A673 (cell line): Measurements from ENCODE around the gene STXBP4.

Source experiments
- EZH2 ChIP-seq: fragments of 200-600 bp; sonication (generic); IDR thresholded peaks from 2 replicates; pipeline ENCODE4 v1.6.1; 2017; ENCODE audit warnings: borderline replicate concordance, low read depth, mild to moderate bottlenecking, mixed read lengths, antibody characterized with exemption, low read length; ENCODE audit not compliant: poor library complexity, severe bottlenecking
- TF ChIP-seq, protein P1 (sequence below): fragments of 300-800, 200-600 bp; sonication (generic); conservative IDR thresholded peaks from 2 replicates; pipeline ENCODE4 v1.5.1; 2017; ENCODE audit warnings: low read depth, mild to moderate bottlenecking, antibody characterized with exemption, low read length, moderate library complexity, mixed read lengths

DNA sequence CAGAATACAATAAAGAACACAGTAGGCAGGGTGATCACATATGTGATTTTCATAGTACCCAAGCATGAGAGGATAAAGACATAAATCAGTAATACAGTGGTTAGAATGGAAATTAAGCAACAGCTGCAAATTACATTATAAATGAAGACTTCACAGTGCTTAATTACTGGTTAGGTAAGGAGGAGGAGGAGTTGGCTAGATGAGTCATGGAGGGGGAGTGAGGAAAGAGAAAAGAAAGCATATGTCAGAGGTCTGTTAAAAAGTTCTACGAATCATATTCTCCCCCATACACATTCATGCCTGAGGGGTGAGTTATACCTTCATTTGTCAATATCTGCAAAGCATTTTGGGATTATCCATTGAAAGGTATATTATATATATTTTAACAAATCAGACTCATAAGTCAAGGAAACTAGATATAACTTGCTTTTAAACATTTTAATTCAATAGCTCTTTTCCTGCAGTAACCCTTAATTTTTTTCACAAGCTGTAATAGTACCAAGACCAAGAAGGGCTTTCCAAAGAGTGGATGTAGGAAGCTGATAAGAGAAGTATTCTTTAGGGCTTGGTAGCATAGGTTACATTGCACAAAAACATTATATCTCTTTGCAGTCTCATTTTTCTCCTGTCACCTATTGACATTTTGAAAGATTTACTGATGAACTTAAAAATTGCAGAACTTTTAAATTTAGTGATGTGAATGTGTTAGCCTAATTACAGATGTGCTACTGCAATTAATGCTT lies 99.3 kb downstream of the STXBP4 start:
- TF ChIP-seq, protein P1, sequence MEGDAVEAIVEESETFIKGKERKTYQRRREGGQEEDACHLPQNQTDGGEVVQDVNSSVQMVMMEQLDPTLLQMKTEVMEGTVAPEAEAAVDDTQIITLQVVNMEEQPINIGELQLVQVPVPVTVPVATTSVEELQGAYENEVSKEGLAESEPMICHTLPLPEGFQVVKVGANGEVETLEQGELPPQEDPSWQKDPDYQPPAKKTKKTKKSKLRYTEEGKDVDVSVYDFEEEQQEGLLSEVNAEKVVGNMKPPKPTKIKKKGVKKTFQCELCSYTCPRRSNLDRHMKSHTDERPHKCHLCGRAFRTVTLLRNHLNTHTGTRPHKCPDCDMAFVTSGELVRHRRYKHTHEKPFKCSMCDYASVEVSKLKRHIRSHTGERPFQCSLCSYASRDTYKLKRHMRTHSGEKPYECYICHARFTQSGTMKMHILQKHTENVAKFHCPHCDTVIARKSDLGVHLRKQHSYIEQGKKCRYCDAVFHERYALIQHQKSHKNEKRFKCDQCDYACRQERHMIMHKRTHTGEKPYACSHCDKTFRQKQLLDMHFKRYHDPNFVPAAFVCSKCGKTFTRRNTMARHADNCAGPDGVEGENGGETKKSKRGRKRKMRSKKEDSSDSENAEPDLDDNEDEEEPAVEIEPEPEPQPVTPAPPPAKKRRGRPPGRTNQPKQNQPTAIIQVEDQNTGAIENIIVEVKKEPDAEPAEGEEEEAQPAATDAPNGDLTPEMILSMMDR, result no peak
- TF ChIP-seq EZH2, result no peak
